HG03354 (cell line): Measurements from ENCODE around the gene LRP3.

Experiments
- ATAC-seq: cut with Tn5 transposase; IDR thresholded peaks from one replicate; pipeline ENCODE4 v1.9.1; 2021; ENCODE audit warnings: mild to moderate bottlenecking; ENCODE audit not compliant: unreplicated experiment, poor library complexity, severe bottlenecking

Gene LRP3

DNA sequence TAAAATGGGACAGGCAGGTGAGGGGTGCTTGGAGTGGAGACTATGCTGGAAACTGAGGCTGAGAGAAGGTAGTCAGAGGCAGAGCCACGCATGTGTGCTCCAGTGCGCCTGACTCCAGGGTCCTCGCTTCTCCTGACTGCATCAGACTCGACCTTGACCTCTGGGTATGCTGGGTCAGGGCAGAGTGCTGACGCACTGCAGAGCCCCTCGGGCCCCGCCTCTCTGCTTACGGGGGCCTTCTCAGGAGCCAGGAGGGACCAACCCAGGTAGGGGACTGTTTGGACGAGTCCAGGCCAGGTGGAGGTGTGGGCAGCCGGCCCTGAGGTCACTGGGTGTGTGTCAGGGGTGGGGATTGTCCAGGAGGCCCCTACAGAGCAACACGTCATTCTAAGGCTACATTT lies 54.4 kb downstream of the LRP3 start:
- ATAC-seq = no peak

DNA sequence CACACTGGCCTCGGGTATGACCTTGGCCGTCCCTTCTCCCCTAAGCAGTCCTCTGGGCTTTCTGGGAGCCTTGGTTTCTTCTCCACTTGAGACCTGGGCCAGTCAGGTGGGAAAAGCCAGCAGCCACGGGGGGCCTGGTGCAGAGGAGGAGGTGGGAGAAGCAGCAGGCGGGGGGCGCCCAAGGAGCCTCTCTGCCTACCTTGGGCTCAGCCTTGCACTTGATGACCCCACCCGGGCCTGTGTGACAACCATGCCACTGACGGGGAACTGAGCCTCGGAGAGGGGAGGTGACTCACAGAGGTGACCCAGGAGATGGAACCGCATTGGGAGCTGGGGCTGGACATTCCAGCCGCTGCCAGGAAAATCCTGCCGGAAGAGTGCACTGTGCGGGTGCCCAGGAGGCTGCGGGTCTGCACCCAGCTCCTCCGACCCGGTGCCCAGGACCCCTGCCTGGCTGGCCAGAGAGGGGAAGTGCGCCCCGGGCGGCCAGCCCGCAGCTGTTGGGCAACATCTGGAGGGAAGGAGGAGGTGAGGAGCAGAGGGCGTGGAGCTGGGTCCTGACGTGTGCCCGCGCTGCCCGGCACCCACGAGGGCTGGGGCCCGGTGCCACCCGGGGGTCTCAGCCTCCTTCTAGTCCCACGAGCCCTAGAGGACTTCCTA lies 55.0 kb downstream of the LRP3 start:
- ATAC-seq = no peak

DNA sequence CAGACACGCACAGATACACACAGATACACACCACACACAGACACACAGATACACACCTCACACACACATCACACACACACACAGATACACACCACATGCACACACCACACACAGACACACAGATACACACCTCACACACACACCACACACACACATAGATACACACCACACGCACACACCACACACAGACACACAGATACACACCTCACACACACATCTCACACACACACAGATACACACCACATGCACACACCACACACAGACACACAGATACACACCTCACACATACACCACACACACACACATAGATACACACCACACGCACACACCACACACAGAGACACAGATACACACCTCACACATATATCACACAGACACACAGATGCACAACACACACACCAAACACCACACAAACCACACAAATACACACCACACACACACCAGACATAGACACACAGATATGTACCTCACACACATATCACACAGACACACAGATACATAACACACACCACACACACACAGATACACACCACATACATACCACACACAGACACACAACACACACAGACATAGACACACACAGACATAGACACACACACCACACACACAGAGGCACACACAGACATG lies 55.7 kb downstream of the LRP3 start:
- no peak for ATAC-seq

DNA sequence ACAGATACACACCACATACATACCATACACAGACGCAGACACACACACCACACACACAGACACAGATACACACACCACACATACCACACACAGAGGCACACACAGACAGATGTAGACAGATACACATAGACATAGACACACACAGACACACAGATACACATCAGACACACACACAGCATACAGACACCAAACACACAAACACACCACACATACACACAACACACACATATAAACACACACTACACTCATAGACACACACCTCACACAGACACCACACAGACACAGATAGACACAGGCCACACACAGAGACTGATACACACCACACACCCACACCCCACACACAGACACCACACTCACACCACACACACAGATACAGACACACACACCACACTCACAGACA lies 56.4 kb downstream of the LRP3 start:
- no peak for ATAC-seq

DNA sequence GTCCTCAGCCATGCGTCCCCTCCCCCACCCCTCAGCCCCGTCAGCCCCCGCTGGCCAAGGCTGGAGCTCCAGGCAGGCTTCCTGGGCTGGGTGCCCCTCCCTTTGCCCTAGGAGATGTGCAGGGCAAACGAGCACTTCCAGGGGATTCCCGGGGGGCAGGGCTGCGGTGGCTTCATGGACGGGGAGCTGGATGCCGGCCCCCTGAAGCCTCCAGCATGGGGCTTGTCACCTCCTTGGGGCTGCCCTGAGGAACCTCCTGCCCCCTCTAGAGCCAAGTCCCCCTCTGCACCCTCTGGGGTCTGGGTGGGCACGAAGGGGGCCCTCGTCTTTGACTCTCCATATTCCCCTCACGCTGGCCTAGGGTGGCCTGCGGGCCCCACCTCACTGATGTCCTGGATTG lies 56.9 kb downstream of the LRP3 start:
- no peak for ATAC-seq

DNA sequence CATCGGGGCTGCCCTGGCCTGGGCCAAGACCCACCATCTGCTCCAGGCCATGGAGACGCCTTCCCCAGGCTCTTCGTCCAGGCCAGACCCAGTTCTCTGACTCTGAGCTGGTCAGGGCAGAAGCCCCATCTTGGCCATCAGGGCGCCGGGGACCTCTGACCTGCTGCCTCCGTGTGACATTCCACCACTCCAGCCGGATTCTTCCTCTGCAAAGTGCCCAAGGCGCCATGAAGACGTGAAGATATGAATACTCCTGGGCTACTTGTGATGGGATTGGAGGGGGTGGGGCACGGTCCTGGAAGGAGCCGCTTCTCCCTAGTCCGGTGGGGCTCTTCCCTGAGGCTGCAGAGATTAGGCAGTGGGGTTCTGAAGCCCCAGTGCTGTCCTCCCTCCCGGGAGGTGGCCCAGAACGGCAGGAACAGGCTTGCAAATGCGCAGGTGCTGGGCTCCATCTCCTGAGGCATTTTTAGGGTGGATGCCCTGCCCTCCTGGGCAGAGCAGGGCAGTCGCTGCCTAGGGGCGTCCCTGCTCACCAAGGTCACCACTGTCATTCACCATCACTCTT lies 57.5 kb downstream of the LRP3 start:
- no peak for ATAC-seq

DNA sequence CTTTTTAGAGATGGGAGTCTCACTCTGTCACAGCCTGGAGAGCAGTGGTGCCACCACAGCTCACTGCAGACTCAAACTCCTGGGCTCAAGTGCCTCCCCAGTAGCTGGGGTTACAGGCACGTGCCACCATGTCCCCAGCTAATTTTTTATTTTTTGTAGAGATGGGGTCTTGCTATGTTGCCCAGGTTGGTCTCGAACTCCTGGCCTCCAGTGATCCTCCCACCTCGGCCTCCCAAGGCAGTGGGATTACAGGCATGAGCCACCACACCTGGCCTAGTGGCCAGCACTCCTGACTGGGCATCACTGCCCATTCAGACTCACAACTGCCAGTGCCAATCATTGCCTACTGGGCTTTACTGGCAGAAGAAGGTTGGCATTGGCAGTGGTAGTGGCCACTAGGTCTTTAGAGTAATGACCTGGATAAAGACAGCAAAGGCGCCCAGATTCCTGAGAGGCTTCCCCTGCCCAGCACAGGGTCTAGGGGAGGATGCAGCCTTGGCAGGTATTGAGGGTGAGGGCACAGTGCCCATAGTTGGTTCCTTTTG lies 58.4 kb downstream of the LRP3 start:
- no peak for ATAC-seq

DNA sequence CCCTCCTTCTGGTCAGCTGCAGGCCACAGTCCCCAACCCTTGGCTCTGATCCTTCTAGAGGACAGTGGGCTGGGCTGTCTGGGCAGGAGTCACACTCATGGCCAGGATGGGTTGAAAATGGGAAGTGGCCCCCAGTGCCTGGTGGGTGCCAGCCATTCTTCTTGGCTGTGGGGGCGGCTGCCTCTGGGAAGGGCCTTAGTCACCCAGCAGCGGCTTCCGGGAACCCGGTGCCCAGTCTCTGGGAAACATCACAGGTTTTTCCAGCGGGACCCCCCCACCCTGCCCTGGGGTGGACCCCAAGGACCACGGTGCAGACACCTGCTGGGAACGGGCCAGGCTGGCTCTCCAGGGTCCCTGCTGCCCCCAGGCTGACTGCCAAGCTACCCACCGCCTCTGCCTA lies 58.8 kb downstream of the LRP3 start:
- ATAC-seq = no peak

DNA sequence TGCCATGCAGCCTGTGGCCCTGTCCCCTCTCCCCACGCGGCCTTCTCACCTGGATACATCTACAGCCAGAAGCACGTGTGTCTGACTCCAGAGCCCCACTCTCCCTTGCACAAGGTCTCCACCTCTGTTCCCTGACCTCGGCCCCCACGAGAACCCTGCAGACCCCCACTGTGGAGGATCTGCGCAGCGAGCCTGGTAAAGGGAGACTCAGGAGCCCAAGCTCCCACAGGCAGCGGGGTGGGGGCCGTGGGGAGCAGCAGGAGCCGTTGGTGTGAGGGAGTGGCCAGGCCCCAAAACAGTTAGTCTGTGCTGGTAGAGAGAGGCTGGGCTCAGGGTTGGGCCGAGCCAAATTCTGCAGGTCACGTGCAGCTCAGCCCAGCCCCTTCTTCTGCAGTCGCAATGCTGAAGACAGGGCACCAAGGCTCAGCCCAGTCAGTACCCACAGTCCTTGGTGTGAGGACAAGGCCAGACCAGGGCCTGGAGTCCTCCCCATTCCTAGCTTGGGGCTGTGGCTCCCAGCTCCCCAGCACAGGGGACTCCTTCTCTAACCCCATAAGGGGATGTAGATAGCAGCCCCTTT lies 60.2 kb downstream of the LRP3 start:
- no peak for ATAC-seq

DNA sequence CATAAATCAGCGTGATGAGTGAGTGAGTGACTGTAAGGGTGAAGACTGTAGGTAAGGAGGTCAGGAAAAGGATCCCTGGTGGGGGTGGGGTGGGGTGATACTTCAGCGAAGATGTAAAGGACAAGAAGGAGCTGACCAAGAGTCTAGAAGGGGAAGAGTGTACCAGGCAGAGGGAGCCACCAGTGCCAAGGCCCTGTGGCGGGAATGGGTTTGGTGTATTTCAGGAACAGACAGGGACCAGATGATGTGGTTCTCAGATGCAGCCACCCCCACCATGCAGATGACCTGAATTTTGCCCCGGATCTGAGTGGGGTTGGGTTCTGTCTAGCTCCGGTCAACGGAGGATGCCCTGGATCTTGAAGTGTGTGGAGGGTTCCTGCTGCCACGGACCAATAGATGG lies 61.7 kb downstream of the LRP3 start:
- no peak for ATAC-seq

DNA sequence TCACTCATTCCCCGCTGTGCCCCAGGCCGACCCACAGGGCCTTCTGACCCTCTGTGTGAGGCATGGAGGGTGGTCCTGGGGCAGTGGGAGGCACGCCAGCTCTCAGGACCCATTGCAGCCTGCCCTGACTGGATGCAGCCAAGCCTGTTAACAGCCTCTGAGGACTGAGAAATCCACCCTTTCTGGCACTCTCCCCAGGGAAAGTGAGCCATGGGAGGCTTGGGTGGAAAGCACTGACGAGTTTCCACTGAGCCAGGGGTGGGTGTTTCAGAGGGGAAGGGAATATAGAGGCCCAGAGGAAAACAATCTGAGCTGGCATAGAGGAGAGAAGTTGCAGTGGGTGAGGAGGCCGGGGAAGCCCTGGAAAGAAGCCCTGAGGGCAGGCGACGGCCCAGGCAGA lies 62.1 kb downstream of the LRP3 start:
- no peak for ATAC-seq

DNA sequence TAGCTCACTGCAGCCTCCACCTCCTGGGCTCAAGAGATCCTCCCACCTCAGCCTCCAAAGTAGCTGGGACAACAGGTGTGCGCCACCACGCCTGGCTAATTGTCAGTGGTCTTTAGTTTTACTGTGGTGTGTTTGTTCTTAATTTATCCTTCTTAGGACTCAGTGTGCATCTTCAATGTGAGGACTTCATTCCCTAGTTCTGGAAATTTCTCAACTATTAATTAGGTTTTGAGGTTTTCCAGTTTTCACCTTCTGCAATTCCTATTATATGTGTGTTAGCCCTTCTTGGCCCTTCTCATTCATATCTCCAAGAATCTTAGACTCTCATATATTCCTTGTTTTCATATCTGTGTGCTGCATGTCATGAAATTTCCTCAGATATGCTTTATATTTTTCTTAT lies 63.7 kb downstream of the LRP3 start:
- ATAC-seq = no peak
